Measurements from ENCODE around the gene CACNA1I. TPM values are rescaled to one million over a fixed set of nuclear protein-coding genes. Genes with fewer than 3 reads are reported as not detected.

The CACNA1I gene
- polyA plus RNA-seq, 3 donors, result 0.08 to 0.13 TPM; not detected in 1

DNA sequence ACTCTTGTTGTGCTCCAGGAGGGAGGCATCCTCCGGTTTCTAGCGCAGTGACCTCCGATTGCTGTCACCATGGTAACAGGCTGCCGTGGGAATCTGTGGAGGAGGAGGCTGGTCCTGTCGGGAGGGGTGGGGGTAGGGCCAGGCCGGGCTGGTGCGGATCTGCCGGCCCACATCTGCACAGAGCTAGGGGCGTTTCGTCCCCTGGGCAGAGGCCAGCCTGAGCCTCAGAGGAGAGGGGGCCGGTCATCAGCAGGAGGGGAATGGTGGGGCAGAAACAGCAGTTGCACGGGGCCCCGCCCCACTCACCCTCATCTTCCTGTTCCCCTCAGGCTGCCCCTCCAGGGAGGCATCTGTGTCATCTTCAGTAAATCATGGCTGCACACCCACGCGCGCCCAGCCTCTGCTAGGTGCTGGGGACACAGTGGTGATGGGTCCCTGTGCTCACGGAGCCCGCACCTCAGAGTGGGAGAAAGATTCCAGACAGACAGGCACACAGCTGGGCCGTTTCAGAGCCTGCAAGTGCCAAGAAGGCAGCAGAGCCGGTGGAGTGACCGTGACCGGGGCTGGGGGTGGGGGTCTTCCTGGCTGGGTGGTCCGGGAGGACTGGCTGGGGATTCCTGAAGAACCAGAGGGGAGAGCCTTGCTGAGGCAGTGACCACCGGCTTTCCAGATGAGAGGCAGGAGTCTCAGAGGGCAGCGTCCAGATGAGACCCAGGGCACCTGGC is 120.5 kb downstream of the CACNA1I start:
- 16 to 20% (median 17%) methylated on average over 25 of the region's 25 CpGs for WGBS, 3 donors

DNA sequence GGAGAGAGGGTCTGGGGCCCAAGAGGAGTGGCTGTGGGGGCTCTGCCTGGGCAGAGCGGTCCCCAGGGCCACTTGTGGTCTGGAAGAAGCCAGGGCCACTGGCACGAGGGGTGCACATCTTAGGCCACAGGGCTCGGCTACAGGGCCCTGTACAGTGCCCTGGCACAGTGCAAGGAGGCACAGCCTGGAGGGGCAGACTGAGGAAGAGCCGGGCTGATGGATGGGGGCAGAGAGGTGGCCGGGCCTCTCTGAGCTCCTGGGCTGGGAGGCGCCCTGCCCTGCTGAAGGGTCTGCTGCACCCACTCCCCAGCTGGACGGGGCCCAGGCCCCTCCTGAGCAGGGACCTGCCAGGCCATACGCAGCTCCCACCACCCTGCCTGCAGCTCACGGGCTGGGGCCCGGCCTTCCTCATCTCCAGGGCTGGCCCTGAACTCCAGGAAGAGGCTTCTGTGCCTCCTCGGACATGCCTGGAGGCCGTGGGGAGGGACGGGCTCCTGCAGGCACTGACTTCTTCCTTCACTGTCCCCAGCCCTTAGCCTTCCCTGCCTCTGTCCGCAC is 123.5 kb downstream of the CACNA1I start:
- WGBS, 3 donors, result 53 to 71% (median 62%) methylated on average over 13 to 14 of the region's 14 CpGs
- no peak overlapping the region for H3K27ac ChIP-seq (ENCODE audit: low read depth, low read length)

More for the DNA sequence above, 120.5 kb downstream of the CACNA1I start:
- H3K27ac ChIP-seq (ENCODE audit: low read depth, low read length), result no peak overlapping the region

DNA sequence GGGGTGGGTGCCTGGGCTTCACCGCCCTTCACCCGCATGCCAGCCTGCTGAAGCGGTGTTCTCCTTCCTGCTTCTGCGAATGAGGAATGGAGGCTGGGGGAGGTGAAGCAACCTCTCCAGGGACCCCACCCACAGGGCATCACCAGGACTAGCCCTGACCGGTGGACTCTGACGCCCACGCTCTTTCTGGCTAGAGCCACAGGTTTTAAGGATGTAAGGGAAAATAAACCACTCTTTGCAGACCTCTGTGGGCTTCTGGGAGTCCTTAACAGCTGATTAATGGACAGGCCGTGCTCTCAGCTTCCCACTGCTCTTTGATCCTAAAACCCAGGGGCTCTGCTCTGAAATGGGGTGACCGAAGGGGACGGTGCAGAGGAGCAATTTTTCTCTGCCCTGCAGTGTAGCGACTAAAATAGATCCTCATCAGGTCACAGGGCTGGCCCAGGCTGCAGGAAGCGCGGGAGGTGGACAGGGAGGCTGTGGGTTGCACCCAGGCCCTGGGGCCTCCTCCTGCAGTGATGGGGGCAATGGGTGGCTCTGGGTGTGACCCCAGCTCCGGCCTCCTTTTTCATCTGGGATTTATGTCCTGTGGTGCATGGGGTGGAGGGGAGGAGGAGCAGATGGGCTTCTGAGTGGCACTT is 127.4 kb downstream of the CACNA1I start:
- WGBS, 3 donors, result 67 to 72% (median 69%) methylated on average over 14 of the region's 14 CpGs
- H3K27ac ChIP-seq (ENCODE audit: low read depth, low read length), result no peak overlapping the region

DNA sequence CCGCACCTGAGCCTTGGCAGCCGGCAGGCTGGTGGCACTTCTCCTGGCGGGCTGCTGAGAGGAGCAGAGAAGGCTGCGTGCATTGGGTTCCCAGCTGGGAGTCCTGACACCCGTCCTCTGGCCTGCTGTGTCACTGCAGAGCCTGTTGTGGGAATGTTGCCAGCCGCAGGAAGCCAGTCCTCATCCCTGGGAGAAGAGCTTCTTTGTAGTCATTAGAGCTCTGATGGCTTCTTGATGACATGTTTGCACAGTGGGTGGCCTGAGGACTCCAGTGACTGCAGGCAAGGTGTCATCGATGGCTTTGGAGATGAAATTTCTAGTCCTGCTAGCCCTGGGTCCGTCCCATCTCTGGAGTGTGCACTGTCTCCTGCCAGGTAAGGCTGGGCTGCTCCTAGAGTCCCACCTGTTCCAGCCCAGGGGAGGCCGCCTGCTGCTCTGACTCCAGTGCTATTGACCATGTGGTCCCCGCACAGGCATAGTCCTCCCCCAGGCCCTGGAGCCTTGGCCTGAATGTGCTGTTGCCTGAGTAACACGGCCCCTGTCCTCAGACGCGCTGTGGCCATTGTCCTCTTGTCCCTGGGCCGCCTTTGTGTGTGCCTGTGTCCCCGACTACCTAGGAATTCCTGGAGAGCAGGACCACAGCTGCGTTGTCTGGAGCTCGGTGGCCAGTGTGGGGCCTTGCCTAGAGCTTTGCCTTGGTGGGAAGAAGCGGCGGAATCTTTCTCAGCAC is 129.2 kb downstream of the CACNA1I start:
- no peak overlapping the region for H3K27ac ChIP-seq (ENCODE audit: low read depth, low read length)
- WGBS, 3 donors, result 54 to 88% (median 83%) methylated on average over 19 of the region's 19 CpGs

DNA sequence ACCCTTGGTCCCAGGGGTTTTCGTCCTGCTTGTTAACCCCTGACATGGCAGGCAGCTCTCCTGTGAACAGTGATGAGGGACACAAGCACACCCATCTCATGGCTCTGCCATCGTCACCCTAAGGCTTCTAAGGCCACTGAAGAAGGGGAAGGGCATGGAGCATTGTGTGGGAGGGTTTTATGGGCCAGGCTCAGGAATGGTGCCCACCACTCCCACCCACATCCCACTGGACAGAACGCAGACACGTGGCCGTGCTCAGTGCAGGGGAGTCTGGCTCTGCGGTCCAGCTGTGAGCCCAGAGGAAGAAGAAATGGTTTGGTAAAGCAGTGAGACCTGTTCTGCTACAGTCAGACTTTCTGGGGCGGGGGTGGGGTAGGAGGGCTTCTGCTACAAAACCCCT is 130.0 kb downstream of the CACNA1I start:
- WGBS, 3 donors, result 69 to 80% (median 79%) methylated on average over 7 of the region's 7 CpGs
- H3K27ac ChIP-seq (ENCODE audit: low read depth, low read length), result no peak overlapping the region

GRCh38 chr22:39703091-39703490 is 132.5 kb downstream of the CACNA1I start:
- H3K27ac ChIP-seq (ENCODE audit: low read depth, low read length), result no peak overlapping the region
- WGBS, 3 donors, result 72 to 84% (median 76%) methylated on average over 8 of the region's 8 CpGs

- no peak overlapping the region for H3K27ac ChIP-seq (ENCODE audit: low read depth, low read length)
- WGBS, 3 donors, result 52 to 57% (median 55%) methylated on average over 17 of the region's 17 CpGs
Measured at GRCh38 chr22:39703928-39704639, 133.5 kb downstream of the CACNA1I start.

GRCh38 chr22:39705386-39705785 is 134.8 kb downstream of the CACNA1I start:
- no peak overlapping the region for H3K27ac ChIP-seq (ENCODE audit: low read depth, low read length)
- 91 to 95% (median 92%) methylated on average over 12 of the region's 12 CpGs for WGBS, 3 donors

- WGBS, 3 donors, result 80 to 87% (median 82%) methylated on average over 27 of the region's 27 CpGs
- no peak overlapping the region for H3K27ac ChIP-seq (ENCODE audit: low read depth, low read length)
Measured at GRCh38 chr22:39706376-39707140, 136.0 kb downstream of the CACNA1I start.

GRCh38 chr22:39707351-39707750 is 136.8 kb downstream of the CACNA1I start:
- no peak overlapping the region for H3K27ac ChIP-seq (ENCODE audit: low read depth, low read length)
- WGBS, 3 donors, result 95 to 96% (median 96%) methylated on average over 5 of the region's 5 CpGs

GRCh38 chr22:39707816-39708215 is 137.3 kb downstream of the CACNA1I start:
- WGBS, 3 donors, result 70 to 79% (median 77%) methylated on average over 5 of the region's 5 CpGs
- H3K27ac ChIP-seq (ENCODE audit: low read depth, low read length), result no peak overlapping the region

DNA sequence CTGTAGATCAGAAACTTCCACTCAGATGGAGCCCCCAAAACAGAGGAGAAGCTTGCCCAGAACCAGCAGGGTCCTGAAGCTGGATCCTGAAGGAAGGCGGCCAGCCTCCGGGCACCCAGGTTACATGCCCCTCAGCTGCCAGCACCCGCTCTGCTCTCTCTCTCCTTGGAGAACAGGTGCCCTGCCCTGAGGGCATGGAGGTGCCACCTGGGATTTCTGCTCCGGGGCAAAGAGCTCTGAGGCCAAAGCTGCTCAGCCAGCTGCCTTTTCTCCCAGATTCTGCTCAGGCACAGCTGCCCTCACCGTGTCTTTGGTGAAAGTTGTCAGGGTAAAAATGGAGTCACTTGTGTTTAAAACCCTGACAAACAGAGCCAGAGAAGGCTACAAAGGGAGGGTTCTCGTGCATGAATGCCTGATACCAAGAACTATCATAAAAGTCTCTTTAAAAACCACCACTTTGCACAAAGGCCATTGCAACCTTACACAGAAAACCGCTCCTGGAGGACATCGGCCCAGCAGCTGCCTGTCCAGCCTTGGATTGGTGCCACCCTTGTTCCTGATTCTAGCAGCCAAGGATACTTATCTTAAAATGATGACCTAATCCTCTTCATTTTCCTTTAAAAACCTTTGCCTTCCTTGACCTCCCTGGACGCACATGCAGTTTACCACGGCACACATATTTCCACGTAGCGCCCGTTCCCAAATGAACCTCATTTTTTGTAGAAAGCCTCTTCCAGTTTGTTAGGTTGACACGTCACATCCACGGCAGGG is 140.0 kb downstream of the CACNA1I start:
- H3K27ac ChIP-seq (ENCODE audit: low read depth, low read length), result no peak overlapping the region
- 56 to 62% (median 56%) methylated on average over 15 of the region's 15 CpGs for WGBS, 3 donors

GRCh38 chr22:39712081-39712480 is 141.5 kb downstream of the CACNA1I start:
- 91 to 100% (median 93%) methylated on average over 1 of the region's 1 CpG for WGBS, 3 donors
- H3K27ac ChIP-seq (ENCODE audit: low read depth, low read length), result no peak overlapping the region

DNA sequence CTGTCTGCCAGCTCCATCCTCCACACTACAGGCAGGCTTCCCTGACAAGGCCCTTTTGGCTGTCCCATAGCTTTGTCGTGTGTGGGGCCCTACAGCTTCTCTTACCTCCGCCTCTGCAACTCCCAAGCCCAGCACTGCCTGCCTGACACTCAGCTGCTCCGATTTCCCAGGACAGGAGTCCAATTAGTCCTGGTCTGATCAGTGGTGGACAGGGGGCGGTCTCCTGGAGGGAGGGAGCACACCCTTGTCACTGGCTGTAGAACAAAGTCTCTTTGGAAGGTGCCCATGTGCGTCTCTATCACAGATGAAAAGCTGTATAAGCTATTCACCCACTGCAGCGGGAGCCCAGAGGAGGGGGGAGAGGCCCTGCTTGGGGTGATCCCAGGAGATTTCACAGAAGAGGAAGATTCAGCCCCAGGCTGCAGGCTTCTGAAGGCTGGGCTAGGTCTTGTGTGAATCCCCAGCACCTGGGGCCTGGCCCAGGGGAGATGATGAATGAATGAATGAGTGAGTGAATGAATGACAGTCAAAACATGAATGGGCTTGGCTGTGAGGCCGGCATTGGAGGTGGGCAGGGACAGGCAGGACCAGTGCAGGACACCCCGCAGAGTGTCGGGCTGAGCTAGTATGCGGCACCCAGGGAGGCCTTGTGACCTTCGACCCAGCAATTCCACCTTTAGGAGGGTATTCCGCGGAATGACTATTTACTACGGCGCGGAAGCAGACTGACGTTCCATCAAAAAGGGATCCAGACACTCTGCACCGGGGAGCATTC is 142.4 kb downstream of the CACNA1I start:
- WGBS, 3 donors, result 60 to 73% (median 71%) methylated on average over 18 of the region's 18 CpGs
- no peak overlapping the region for H3K27ac ChIP-seq (ENCODE audit: low read depth, low read length)

DNA sequence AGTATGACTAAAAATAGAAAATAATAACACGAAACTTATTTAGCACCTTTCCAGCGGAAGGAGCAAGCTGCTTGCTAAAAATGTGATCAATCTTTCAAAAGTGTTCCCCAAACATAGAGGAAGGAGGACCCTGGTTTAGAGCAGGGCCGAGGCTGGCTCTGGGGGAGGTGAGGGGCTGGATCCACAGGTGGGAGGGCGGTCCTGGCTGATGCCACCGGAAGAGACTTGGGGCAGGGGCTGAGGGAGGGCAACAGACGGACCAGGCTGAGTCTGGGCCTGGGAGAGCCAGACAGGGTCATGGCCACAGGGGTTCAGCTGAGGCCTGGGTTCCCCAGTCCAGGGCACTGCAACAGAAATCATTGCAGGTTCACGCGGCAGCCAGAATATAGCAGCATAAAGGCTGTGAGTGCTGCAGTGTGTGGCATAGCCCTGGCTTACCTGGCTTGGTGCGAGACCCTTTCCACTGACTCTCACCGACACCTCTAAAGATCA is 143.3 kb downstream of the CACNA1I start:
- no peak overlapping the region for H3K27ac ChIP-seq (ENCODE audit: low read depth, low read length)
- WGBS, 3 donors, result 85 to 90% (median 86%) methylated on average over 10 of the region's 10 CpGs

- WGBS, 3 donors, result 90 to 92% (median 91%) methylated on average over 8 of the region's 8 CpGs
- no peak overlapping the region for H3K27ac ChIP-seq (ENCODE audit: low read depth, low read length)
Measured at GRCh38 chr22:39714321-39714720, 143.8 kb downstream of the CACNA1I start.

Data from adipose tissue (tissue), 3 donors.